ENCODE data around the gene PICK1. TPM values are rescaled to one million over a fixed set of nuclear protein-coding genes. Genes with fewer than 3 reads are reported as not detected.

Gene PICK1
- total and polyA plus RNA-seq, 2 of the 4 experiments (the other 2 are of a cell fraction) = 16.5 to 21.0 TPM

GRCh38 chr22:38012604-38013072, 44.6 kb upstream of the PICK1 start:
- Histone ChIP-seq H3K79me1 (ENCODE audit: low read depth in 1 of 2, low read length in 2 of 2) (no peaks in the 10 kb centered on the region), H4K8ac (ENCODE audit: low read depth in 2 of 2, low read length in 2 of 2) (peak overlapping the region in 1 of 2 experiments; percentile 3; a peak in 1 of 4 replicates), H3K27ac (ENCODE audit: insufficient read depth, low read length) (no peak overlapping the region), H3K4me1 (ENCODE audit: control insufficient read depth, insufficient read depth, low read length) (peaks cover 9% of the 10 kb centered on the region), H4K5ac (ENCODE audit: low read depth, low read length) (no peak overlapping the region), H2AK9ac (replicated peaks; ENCODE audit: low read depth, low read length, poor library complexity) (peak overlapping the region; percentile 61), H2BK20ac (ENCODE audit: low read depth, low read length) (no peak overlapping the region), H2BK5ac (ENCODE audit: low read depth, low read length, poor library complexity, severe bottlenecking) (no peak overlapping the region), H3K27me3 (ENCODE audit: control insufficient read depth, insufficient read depth, low read length) (peaks cover 2% of the 10 kb centered on the region), H3K4me3 (ENCODE audit: insufficient read depth, low read depth, low read length) (no peak overlapping the region), H4K20me1 (ENCODE audit: insufficient read depth, low read length) (no peaks in the 10 kb centered on the region), H3K18ac (ENCODE audit: low read depth, low read length) (no peak overlapping the region), H2BK120ac (ENCODE audit: low read depth, low read length) (no peak overlapping the region), H2AK5ac (ENCODE audit: low read depth, low read length) (no peak overlapping the region), H3K56ac (ENCODE audit: extremely low read depth, insufficient read depth, low read length) (no peak overlapping the region), H3K4me2 (ENCODE audit: low read depth, low read length) (no peak overlapping the region), H2BK15ac (ENCODE audit: low read depth, low read length) (no peak overlapping the region), H3K23ac (ENCODE audit: low read depth, low read length) (no peak overlapping the region), H3K9me3 (ENCODE audit: control insufficient read depth, insufficient read depth, low read length) (no peaks in the 10 kb centered on the region), H3K9me1 (ENCODE audit: insufficient read depth, low read length) (0 out of 2 replicates have a peak, but pooled peaks cover 5% of the 10 kb centered on the region), H3K9ac (ENCODE audit: low read depth, low read length) (no peak overlapping the region), H4K91ac (ENCODE audit: insufficient read depth, low read depth, low read length) (no peak overlapping the region), H2AFZ (replicated peaks; ENCODE audit: low read length, poor library complexity) (peak overlapping the region; percentile 34), H3K4ac (ENCODE audit: low read depth, low read length) (no peak overlapping the region), H3K14ac (replicated peaks; ENCODE audit: low read depth, low read length) (no peak overlapping the region), H3K36me3 (ENCODE audit: control insufficient read depth, insufficient read depth, low read length) (no peaks in the 10 kb centered on the region)
- dilution Hi-C loops (cut with HindIII; ENCODE audit: low sequenced_read_pairs, unreplicated experiment) (no loop called here), in situ Hi-C loops (cut with MboI; ENCODE audit: low sequenced_read_pairs) (no loop called here), intact Hi-C loops (cut with micrococcal nuclease) (no loop called here)
- 100% methylated on average over 1 of the region's 7 CpGs; no CpG with 5 or more reads in 1 of the 2 experiments for WGBS, 2 experiments (ENCODE audit: extremely low coverage in 2 of 2, insufficient read length in 1 of 2)
- DNase-seq (peak; percentile 85), ATAC-seq (ENCODE audit: low read depth) (peak; percentile 33; the same call in 1 of the 2 replicates)
- no TSS peak for BruUV-seq (replicated peaks)
- ChIA-PET CTCF (no interaction called here), POLR2A (ENCODE audit: unreplicated experiment) (no interaction called here)
- TF ChIP-seq CHD1 (IDR thresholded peaks at IDR 0.05; ENCODE audit: low read depth, low read length) (no peak), FOS (IDR thresholded peaks at IDR 0.05; ENCODE audit: low read depth, low read length) (no peak), RCOR1 (IDR thresholded peaks at IDR 0.05; ENCODE audit: insufficient replicate concordance, low read length) (no peak), BHLHE40 (IDR thresholded peaks at IDR 0.05; ENCODE audit: low read depth, low read length) (no peak), USF2 (IDR thresholded peaks at IDR 0.05; ENCODE audit: low read depth, low read length) (no peak), MAFK (IDR thresholded peaks at IDR 0.05; ENCODE audit: low read depth, low read length) (no peak)

All from IMR-90 (cell line).